GM18502 (cell line): ENCODE measurements around the gene GABRA5.
"Not testable (repeated sequence)": the region's sequence is repeated elsewhere in the genome, so short reads cannot be mapped to it uniquely, and the experiment has no call there.

Source experiments
- ATAC-seq: cut with Tn5 transposase; IDR thresholded peaks from one replicate; pipeline ENCODE4 v1.9.1; 2021; ENCODE audit warnings: mild to moderate bottlenecking; ENCODE audit not compliant: unreplicated experiment, poor library complexity

GABRA5 gene

GRCh38 chr15:26874774-26875475 lies 8.1 kb downstream of the GABRA5 start:
- ATAC-seq = no peak

GRCh38 chr15:26875476-26875850 lies 8.6 kb downstream of the GABRA5 start:
- ATAC-seq = no peak

GRCh38 chr15:26877831-26878230 lies 11.0 kb downstream of the GABRA5 start:
- no peak for ATAC-seq

DNA sequence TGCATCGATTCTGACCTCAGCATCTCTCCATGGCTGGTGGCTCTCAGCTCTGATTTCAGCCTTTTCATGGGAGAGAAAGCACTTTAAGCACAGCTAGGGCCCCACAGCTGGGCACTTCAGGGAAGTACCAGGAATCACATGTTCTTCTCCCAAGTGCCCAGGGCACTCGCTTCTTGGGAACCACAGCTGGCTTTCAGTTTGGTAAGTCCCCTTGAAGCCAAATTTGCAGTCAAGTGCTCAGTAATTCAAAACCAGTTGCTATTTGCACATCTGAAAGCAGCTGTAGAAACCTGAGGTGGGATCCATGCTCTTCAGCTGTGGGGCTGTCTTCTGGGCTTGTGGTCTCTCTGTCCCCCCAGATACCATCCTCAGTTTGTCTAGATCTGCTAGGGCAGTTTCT lies 12.8 kb downstream of the GABRA5 start:
- no peak for ATAC-seq

GRCh38 chr15:26882112-26882511 lies 15.2 kb downstream of the GABRA5 start:
- ATAC-seq = no peak

- ATAC-seq = no peak
These were observed 15.9 kb downstream of the GABRA5 start for GRCh38 chr15:26882616-26883365.

DNA sequence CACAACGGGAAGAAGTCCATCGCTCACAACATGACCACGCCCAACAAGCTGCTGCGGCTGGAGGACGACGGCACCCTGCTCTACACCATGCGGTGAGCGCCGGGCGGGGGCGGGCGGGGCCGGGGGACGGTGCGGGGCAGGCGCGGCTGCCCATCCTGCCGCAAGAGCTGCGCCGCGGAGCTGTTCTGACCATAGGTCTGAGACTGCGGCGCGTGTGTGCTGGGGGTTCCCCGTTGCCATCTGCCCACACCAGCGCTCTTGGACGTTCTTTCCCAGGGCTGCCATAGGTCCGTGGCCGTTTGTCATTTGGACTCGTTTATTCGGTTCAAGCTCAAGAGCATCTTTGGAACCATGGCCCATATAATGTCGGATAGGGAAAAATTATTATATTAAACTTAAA lies 16.6 kb downstream of the GABRA5 start:
- ATAC-seq = no peak

DNA sequence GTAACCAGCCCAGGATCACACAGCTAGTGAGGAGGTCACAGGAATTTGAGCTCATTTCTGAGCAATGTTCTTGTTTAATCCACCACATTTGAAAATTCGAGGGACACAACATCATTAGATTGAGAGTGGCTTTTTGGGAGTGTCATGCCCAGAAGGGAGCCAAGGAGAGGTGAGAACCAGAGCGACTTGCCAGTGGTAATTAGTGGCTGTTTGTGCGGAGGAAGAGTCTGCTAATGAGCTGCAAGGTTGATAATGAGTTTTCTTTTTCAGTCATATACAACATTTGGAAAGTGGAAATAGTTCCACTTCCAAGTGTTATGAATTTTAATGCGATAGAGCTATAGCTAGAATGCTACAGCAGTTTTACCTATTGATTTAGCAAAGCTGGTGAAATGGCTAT lies 19.7 kb downstream of the GABRA5 start:
- ATAC-seq = no peak

- ATAC-seq = no peak
These were observed 21.2 kb downstream of the GABRA5 start for GRCh38 chr15:26887926-26888666.

DNA sequence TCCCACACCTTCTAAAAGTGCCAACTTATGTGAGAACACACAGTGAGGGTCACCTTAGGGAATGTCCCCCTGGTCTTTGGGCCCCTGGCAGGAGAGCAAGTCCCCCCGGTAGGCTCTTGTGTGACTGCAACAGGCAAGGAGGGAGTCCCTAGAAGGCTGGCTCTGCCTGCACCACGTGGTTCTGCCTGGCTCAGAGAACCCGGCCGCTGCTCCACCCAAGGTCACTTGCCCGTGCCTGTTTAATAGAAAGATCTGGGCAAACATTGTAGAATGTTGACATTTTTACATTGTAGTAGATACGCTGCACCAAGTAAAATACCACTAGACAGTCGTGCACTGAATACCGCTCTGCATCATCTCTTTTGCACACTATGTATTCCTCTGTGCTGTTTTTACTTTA lies 21.9 kb downstream of the GABRA5 start:
- ATAC-seq = no peak

- no peak for ATAC-seq
These were observed 22.5 kb downstream of the GABRA5 start for GRCh38 chr15:26889298-26889898.

DNA sequence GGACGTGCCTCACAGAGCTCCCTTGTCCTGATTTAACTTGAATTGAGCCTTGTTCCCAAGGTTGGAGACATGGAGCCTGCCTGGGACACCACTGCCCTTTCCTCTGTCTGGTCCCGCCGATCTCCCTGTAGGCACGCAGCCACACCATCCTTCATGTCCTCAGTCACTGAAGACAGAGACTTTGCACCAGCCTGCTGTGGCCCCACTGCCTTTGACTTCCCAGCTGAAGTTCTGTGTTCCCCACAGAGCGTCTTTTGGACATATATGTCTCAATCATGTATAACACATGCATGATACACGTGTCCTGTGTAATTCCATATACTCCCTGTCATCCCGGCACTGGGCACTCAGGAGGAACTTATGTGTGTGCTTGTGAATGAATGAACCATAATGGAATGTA lies 23.6 kb downstream of the GABRA5 start:
- ATAC-seq = no peak

- ATAC-seq = no peak
These were observed 24.1 kb downstream of the GABRA5 start for GRCh38 chr15:26890988-26891387.

GRCh38 chr15:26891448-26892181 lies 24.8 kb downstream of the GABRA5 start:
- no peak for ATAC-seq

DNA sequence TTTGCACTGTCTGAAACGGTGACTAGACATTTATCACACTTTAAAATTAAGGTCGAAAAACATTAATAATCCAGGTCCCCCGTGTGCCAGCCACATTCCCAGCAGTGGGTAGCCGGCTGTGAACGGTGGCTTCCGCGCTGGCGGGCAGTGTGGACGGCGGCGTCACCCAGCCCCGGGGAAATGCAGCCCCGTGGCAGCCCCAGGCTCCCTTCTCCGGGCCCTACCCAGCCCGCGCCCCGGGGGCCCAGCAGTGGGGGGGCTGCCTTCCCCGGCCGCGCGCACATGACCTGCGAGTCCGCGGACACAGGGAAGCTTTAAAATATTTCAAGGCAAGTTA lies 25.3 kb downstream of the GABRA5 start:
- ATAC-seq = no peak

- ATAC-seq = no peak
These were observed 25.8 kb downstream of the GABRA5 start for GRCh38 chr15:26892678-26893077.

DNA sequence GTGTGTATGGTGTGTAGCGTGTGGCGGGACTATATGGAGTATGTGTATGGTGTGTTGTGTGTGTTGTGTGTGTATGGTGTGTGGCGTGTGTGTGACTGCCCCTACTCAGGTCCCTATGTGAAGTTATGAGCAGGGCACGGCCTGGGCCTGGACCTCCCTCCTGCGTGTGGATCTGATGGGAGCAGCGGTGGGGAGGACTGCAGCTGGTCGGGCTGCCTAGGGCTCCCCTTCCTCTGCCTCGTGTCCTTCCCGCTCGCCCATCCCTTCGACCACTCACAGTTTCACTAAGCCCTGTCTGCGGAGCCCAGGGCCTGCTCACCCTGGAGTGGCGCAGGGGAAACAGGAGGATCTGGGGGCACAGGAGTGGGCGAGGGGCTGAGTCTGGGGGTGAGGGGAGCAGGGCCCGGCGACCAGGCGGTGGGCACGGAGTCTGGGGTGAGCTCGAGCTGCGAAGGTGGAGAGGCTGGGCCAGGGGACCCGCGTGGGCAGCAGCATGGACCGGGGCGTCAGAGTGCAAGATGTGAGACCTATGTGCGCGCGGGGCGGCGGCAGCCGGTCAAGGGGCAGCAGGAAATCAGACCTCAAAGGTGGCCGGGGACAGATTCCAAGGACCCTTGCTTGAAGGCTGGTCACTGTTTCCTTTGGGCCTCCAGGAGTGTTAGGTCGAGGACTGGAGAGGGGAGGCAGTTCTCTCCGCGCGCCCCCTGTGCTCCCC lies 26.6 kb downstream of the GABRA5 start:
- ATAC-seq = no peak

GRCh38 chr15:26894181-26894580 lies 27.3 kb downstream of the GABRA5 start:
- no peak for ATAC-seq

- ATAC-seq = not testable (repeated sequence)
These were observed 28.5 kb downstream of the GABRA5 start for GRCh38 chr15:26895346-26895745.

- ATAC-seq = no peak
These were observed 32.8 kb downstream of the GABRA5 start for GRCh38 chr15:26899658-26900057.
